H1 (cell line): ENCODE measurements around the gene ANKDD1A.

Experiments used
- EZH2 ChIP-seq: fragments of 200-600 bp; sonication (generic); IDR thresholded peaks from 2 replicates; pipeline ENCODE4 v1.7.1; 2012; ENCODE audit warnings: low read depth, mild to moderate bottlenecking, moderate library complexity, low read length, inconsistent platforms; ENCODE audit not compliant: severe bottlenecking
- GABPA ChIP-seq: IDR thresholded peaks from 2 replicates; pipeline ENCODE4 v1.6.1; 2011; ENCODE audit warnings: mild to moderate bottlenecking, low read length, moderate library complexity, borderline replicate concordance; ENCODE audit not compliant: insufficient read depth
- HDAC6 ChIP-seq: IDR thresholded peaks from one replicate; pipeline ENCODE4 v1.7.1; 2012; ENCODE audit warnings: low read depth, mild to moderate bottlenecking, inconsistent platforms, low read length, moderate library complexity
- KDM5A ChIP-seq: fragments of 200-600 bp; IDR thresholded peaks from 2 replicates; pipeline ENCODE4 v1.7.1; 2012; ENCODE audit warnings: mild to moderate bottlenecking, low read length, inconsistent platforms, mixed read lengths
- SP1 ChIP-seq: IDR thresholded peaks from 2 replicates; pipeline ENCODE4 v1.6.1; 2011; ENCODE audit warnings: low read depth, low read length
- TEAD4 ChIP-seq: IDR thresholded peaks from 2 replicates; pipeline ENCODE4 v1.6.1; 2012; ENCODE audit warnings: low read depth, low read length, inconsistent platforms, mixed read lengths
- TF ChIP-seq, protein P1 (sequence below), 3 experiments: IDR thresholded peaks; 1 replicate in 2 of 3; 2 replicates in 1 of 3; pipeline versions ENCODE4 v1.5.1 to v1.6.1; 2011; ENCODE audit warnings: low read length in 3 of 3, mild to moderate bottlenecking in 3 of 3, inconsistent platforms in 2 of 3, low read depth in 1 of 3, moderate library complexity in 1 of 3; ENCODE audit not compliant: insufficient read depth in 1 of 3; ENCODE audit errors: control extremely low read depth in 1 of 3
- TF ChIP-seq, protein P2 (sequence below): IDR thresholded peaks from 2 replicates; pipeline ENCODE4 v1.6.1; 2011; ENCODE audit warnings: low read length, improper control_type of control experiment

- TF ChIP-seq TEAD4 (no peak), HDAC6 (no peak), KDM5A (no peak), GABPA (no peak), EZH2 (no peak), SP1 (no peak)
- TF ChIP-seq, protein P1, sequence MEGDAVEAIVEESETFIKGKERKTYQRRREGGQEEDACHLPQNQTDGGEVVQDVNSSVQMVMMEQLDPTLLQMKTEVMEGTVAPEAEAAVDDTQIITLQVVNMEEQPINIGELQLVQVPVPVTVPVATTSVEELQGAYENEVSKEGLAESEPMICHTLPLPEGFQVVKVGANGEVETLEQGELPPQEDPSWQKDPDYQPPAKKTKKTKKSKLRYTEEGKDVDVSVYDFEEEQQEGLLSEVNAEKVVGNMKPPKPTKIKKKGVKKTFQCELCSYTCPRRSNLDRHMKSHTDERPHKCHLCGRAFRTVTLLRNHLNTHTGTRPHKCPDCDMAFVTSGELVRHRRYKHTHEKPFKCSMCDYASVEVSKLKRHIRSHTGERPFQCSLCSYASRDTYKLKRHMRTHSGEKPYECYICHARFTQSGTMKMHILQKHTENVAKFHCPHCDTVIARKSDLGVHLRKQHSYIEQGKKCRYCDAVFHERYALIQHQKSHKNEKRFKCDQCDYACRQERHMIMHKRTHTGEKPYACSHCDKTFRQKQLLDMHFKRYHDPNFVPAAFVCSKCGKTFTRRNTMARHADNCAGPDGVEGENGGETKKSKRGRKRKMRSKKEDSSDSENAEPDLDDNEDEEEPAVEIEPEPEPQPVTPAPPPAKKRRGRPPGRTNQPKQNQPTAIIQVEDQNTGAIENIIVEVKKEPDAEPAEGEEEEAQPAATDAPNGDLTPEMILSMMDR (IDR thresholded peaks at IDR 0.05; ENCODE audit: control extremely low read depth in 1 of 3, insufficient read depth in 1 of 3, low read depth in 1 of 3, low read length in 3 of 3) = no peak
- TF ChIP-seq, protein P2, sequence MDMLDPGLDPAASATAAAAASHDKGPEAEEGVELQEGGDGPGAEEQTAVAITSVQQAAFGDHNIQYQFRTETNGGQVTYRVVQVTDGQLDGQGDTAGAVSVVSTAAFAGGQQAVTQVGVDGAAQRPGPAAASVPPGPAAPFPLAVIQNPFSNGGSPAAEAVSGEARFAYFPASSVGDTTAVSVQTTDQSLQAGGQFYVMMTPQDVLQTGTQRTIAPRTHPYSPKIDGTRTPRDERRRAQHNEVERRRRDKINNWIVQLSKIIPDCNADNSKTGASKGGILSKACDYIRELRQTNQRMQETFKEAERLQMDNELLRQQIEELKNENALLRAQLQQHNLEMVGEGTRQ = no peak
Measured at GRCh38 chr15:64898406-64898805, 13.3 kb upstream of the ANKDD1A start.
